Thyroid gland (tissue), 4 donors: ENCODE data around the gene ADAMTS17.

Experiments
- CTCF ChIP-seq, 6 experiments: fragments of 200-600 bp in 3 of 6; fragments of 450-650 bp in 3 of 6; sonication (generic) in 3 of 6; IDR thresholded peaks; one replicate each; pipeline ENCODE4 v1.5.1; 2016 to 2019; ENCODE audit warnings: antibody characterized with exemption in 6 of 6, mild to moderate bottlenecking in 2 of 6, inconsistent platforms in 1 of 6, moderate library complexity in 1 of 6
- POLR2A ChIP-seq, 2 donors: fragments of 450-650 bp; IDR thresholded peaks; one replicate each; pipeline ENCODE4 v1.6.1; 2017; ENCODE audit warnings: antibody characterized with exemption in 2 of 2, mild to moderate bottlenecking in 2 of 2, moderate library complexity in 1 of 2

GRCh38 chr15:99986297-99987118, 355.3 kb downstream of the ADAMTS17 start:
- no peak for TF ChIP-seq CTCF (IDR thresholded peaks at IDR 0.05)
- TF ChIP-seq POLR2A (IDR thresholded peaks at IDR 0.05) = no peak
